A549 (cell line): ENCODE measurements around the gene FANCC. TPM values are rescaled to one million over a fixed set of nuclear protein-coding genes. Genes with fewer than 3 reads are reported as not detected.
A peak's percentile ranks its signal among the peaks of the same experiment; 100 is the strongest.

ENCODE experiments used
- ATAC-seq, 2 experiments: fragments of 200-7000 bp in 1 of 2; fragments of >200 bp in 1 of 2; cut with Nextera tagmentation in 1 of 2; cut with Tn5 transposase in 1 of 2; 3 replicates each; pipeline versions ENCODE4 v1.8.0 to v1.9.1; 2018 to 2020; ENCODE audit warnings: mild to moderate bottlenecking in 1 of 2, moderate library complexity in 1 of 2
- CTCF ChIA-PET: fragments of 300-600 bp; sonication (Branson Sonifier 250); formaldehyde crosslinking; extraction: SDS; loops from one replicate; lab custom pipeline; 2021; ENCODE audit warnings: antibody characterized with exemption, inconsistent platforms; lab: Yijun Ruan, JAX
- POLR2A ChIA-PET: fragments of 350-600 bp; formaldehyde crosslinking; extraction: SDS; loops from one replicate; lab custom pipeline; 2021; ENCODE audit warnings: antibody characterized with exemption, inconsistent platforms; lab: Yijun Ruan, JAX
- DNase-seq, 2 experiments: peaks; one replicate each; pipeline versions ENCODE4 v3.0.0 to v3.0.0-alpha.2; 2011 to 2016; ENCODE audit warnings: low read depth in 1 of 2, low spot score in 1 of 2
- FAIRE-seq: peaks from 2 replicates; lab custom pipeline; 2011; peaks lifted over from hg19 to GRCh38; lab: Jason Lieb, UNC
- H3K27ac ChIP-seq, 2 experiments: fragments of >200 bp; sonication (Bioruptor Twin); formaldehyde crosslinking; 3 replicates each; pipeline ENCODE4 v1.5.1; 2016 to 2017
- H3K4me1 ChIP-seq: fragments of >200 bp; sonication (Bioruptor Twin); formaldehyde crosslinking; 3 replicates; pipeline ENCODE4 v1.6.1; 2016
- H3K4me2 ChIP-seq: fragments of >200 bp; sonication (Bioruptor Twin); formaldehyde crosslinking; 3 replicates; pipeline ENCODE4 v1.6.1; 2016
- H3K4me3 ChIP-seq: fragments of >200 bp; sonication (Bioruptor Twin); formaldehyde crosslinking; 3 replicates; pipeline ENCODE4 v1.5.1; 2016
- H3K9me3 ChIP-seq: fragments of >200 bp; sonication (Bioruptor Twin); formaldehyde crosslinking; 3 replicates; pipeline ENCODE4 v1.6.1; 2016
- EP300 ChIP-seq, 2 experiments: fragments of >200 bp; sonication (Bioruptor Twin); formaldehyde crosslinking; IDR thresholded peaks; 2 replicates in 1 of 2; 3 replicates in 1 of 2; pipeline ENCODE4 v1.6.1; 2016 to 2017
- FOSB ChIP-seq: fragments of 250-450 bp; sonication (Bioruptor Pico); IDR thresholded peaks from 2 replicates; pipeline ENCODE4 v1.5.0; 2020; ENCODE audit warnings: mild to moderate bottlenecking, moderate library complexity
- FOXS1 ChIP-seq: fragments of 250-450 bp; sonication (Bioruptor Pico); IDR thresholded peaks from 2 replicates; pipeline ENCODE4 v1.5.0; 2020; ENCODE audit warnings: mild to moderate bottlenecking, moderate library complexity
- HDAC2 ChIP-seq: fragments of 200-600 bp; sonication (generic); IDR thresholded peaks from 2 replicates; pipeline ENCODE4 v1.6.1; 2016
- JUN ChIP-seq, 2 experiments: fragments of >200 bp; sonication (Bioruptor Twin); formaldehyde crosslinking; IDR thresholded peaks; 2 replicates in 1 of 2; 3 replicates in 1 of 2; pipeline ENCODE4 v1.6.1; 2016 to 2017
- KDM1A ChIP-seq: fragments of 200-600 bp; sonication (generic); IDR thresholded peaks from 2 replicates; pipeline ENCODE4 v1.6.1; 2016; ENCODE audit warnings: low read depth, mild to moderate bottlenecking
- KDM5A ChIP-seq: fragments of 200-600 bp; sonication (generic); IDR thresholded peaks from 2 replicates; pipeline ENCODE4 v1.6.1; 2016; ENCODE audit warnings: antibody characterized with exemption, mild to moderate bottlenecking
- MYC ChIP-seq: IDR thresholded peaks from 2 replicates; pipeline ENCODE4 v1.6.1; 2012; ENCODE audit warnings: mild to moderate bottlenecking, inconsistent platforms, low read length, improper control_type of control experiment, borderline replicate concordance
- NFE2L2 ChIP-seq: fragments of 150-350 bp; conservative IDR thresholded peaks from 2 replicates; pipeline ENCODE4 v1.6.1; 2014; ENCODE audit warnings: low read length
- POLR2A ChIP-seq: IDR thresholded peaks from 2 replicates; pipeline ENCODE4 v1.6.1; 2012; ENCODE audit warnings: mild to moderate bottlenecking, low read length
- RAD21 ChIP-seq, 2 experiments: fragments of >200 bp in 1 of 2; sonication (Bioruptor Twin) in 1 of 2; formaldehyde crosslinking in 1 of 2; IDR thresholded peaks in 1 of 2; conservative IDR thresholded peaks in 1 of 2; 2 replicates in 1 of 2; 3 replicates in 1 of 2; pipeline ENCODE4 v1.6.1; 2012 to 2018; ENCODE audit warnings: inconsistent platforms in 1 of 2
- RARB ChIP-seq: fragments of 250-450 bp; sonication (Bioruptor Pico); IDR thresholded peaks from 2 replicates; pipeline ENCODE4 v1.8.0; 2021; ENCODE audit warnings: mild to moderate bottlenecking, moderate library complexity
- RCOR1 ChIP-seq: fragments of 150-350 bp; IDR thresholded peaks from 2 replicates; pipeline ENCODE4 v1.6.1; 2014; ENCODE audit warnings: antibody characterized with exemption, low read length, low read depth
- REST ChIP-seq: fragments of 200-600 bp; sonication (generic); IDR thresholded peaks from 2 replicates; pipeline ENCODE4 v1.6.1; 2016; ENCODE audit warnings: antibody characterized with exemption, mild to moderate bottlenecking, moderate library complexity
- RFX5 ChIP-seq: fragments of 450-650 bp; IDR thresholded peaks from 2 replicates; pipeline ENCODE4 v1.7.1; 2014; ENCODE audit warnings: antibody characterized with exemption, mild to moderate bottlenecking, moderate library complexity
- SMC3 ChIP-seq: fragments of >200 bp; sonication (Bioruptor Twin); formaldehyde crosslinking; IDR thresholded peaks from 3 replicates; pipeline ENCODE4 v1.6.1; 2018; ENCODE audit warnings: inconsistent platforms
- SREBF2 ChIP-seq: fragments of 450-650 bp; IDR thresholded peaks from 2 replicates; pipeline ENCODE4 v1.6.1; 2014; ENCODE audit warnings: mild to moderate bottlenecking, moderate library complexity
- TP53 ChIP-seq: fragments of 250-450 bp; sonication (Bioruptor Pico); IDR thresholded peaks from 2 replicates; pipeline ENCODE4 v1.5.0; 2021; ENCODE audit warnings: mild to moderate bottlenecking, moderate library complexity
- WGBS: methylation state at CpG from one replicate; pipeline ENCODE4 v1.1.6; 2017; ENCODE audit errors: missing lambda C conversion rate; 5-methylcytosine and 5-hydroxymethylcytosine counted together
- polyA plus RNA-seq, 4 experiments: library from polyadenylated mRNA; depleted of rRNA in 3 of 4; stranded (reverse); fragments of >200 nt; fragmentation: RNase III in 1 of 4; extraction: RNeasy Plus Mini Kit Qiagen cat#74134 plus additional on column Dnase treatment in 1 of 4; gene quantifications; 2 replicates in 3 of 4; 3 replicates in 1 of 4; pipeline ENCODE4 v1.2.3, GENCODE V29; 2011 to 2017
- TF ChIP-seq, protein P1 (sequence below): IDR thresholded peaks from 2 replicates; pipeline ENCODE4 v1.6.1; 2012
- TF ChIP-seq, protein P2 (sequence below): fragments of 250-450 bp; sonication (Bioruptor Pico); IDR thresholded peaks from 2 replicates; pipeline ENCODE4 v1.5.0; 2021; ENCODE audit warnings: mild to moderate bottlenecking, moderate library complexity, borderline replicate concordance

FANCC gene
- polyA plus RNA-seq, 2 of the 4 experiments (the other 2 are of a cell fraction): 13.5 to 24.9 TPM

- Histone ChIP-seq H3K4me3 (no peak overlapping the region), H3K27ac (peak overlapping the region in 1 of 2 experiments; percentile 12; a peak in 1 of 6 replicates), H3K9me3 (no peaks in the 10 kb centered on the region), H3K4me2 (no peak overlapping the region), H3K4me1 (peaks cover 14% of the 10 kb centered on the region; the same call in 2 of the 3 replicates)
- ChIA-PET CTCF (interaction anchor here (0.6 to 3.2 kb wide), 2 partner anchors 23 to 136 kb away, joined by 3 to 8 read pairs; no protein-coding TSS in a partner anchor), POLR2A (interaction anchor here (0.5 kb wide), 1 partner anchor 27 kb away, joined by 3 read pairs; no protein-coding TSS in a partner anchor)
- ATAC-seq (no peak), DNase-seq (no peak), FAIRE-seq (no peak)
- 90% methylated on average over 12 of the region's 12 CpGs for WGBS
- TF ChIP-seq JUN (IDR thresholded peaks at IDR 0.05): no peak
Measured at GRCh38 chr9:95104980-95105379, 212.5 kb downstream of the FANCC start.

GRCh38 chr9:95104581-95104960 is 212.9 kb downstream of the FANCC start:
- FAIRE-seq: no peak
- H3K4me3 ChIP-seq: no peak overlapping the region
- peak; percentile 3 to 20; a peak in 2 of 6 replicates for ATAC-seq
- H3K4me2 ChIP-seq: no peak overlapping the region
- ChIA-PET CTCF (interaction anchor here (0.6 to 3.2 kb wide), 2 partner anchors 23 to 136 kb away, joined by 3 to 8 read pairs; no protein-coding TSS in a partner anchor), POLR2A (no interaction called here)
- WGBS: 85% methylated on average over 8 of the region's 8 CpGs
- peaks cover 18% of the 10 kb centered on the region for H3K4me1 ChIP-seq
- TF ChIP-seq, protein P1, sequence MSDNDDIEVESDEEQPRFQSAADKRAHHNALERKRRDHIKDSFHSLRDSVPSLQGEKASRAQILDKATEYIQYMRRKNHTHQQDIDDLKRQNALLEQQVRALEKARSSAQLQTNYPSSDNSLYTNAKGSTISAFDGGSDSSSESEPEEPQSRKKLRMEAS: no peak
- TF ChIP-seq MYC: no peak
- no peak for TF ChIP-seq NFE2L2
- no peak for TF ChIP-seq RARB (CRISPR knock-in tag)
- TF ChIP-seq RCOR1: no peak
- no peak for TF ChIP-seq HDAC2
- no peak for TF ChIP-seq POLR2A
- TF ChIP-seq TP53 (CRISPR knock-in tag): no peak
- TF ChIP-seq KDM5A: no peak
- TF ChIP-seq RAD21 (conservative IDR thresholded peaks at IDR 0.05 in 1 of 2, IDR thresholded peaks at IDR 0.05 in 1 of 2): no peak
- TF ChIP-seq, protein P2, sequence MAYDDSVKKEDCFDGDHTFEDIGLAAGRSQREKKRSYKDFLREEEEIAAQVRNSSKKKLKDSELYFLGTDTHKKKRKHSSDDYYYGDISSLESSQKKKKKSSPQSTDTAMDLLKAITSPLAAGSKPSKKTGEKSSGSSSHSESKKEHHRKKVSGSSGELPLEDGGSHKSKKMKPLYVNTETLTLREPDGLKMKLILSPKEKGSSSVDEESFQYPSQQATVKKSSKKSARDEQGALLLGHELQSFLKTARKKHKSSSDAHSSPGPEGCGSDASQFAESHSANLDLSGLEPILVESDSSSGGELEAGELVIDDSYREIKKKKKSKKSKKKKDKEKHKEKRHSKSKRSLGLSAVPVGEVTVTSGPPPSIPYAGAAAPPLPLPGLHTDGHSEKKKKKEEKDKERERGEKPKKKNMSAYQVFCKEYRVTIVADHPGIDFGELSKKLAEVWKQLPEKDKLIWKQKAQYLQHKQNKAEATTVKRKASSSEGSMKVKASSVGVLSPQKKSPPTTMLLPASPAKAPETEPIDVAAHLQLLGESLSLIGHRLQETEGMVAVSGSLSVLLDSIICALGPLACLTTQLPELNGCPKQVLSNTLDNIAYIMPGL: no peak
- TF ChIP-seq FOSB: no peak
- no peak for TF ChIP-seq EP300 (IDR thresholded peaks at IDR 0.05)
- no peak for TF ChIP-seq SREBF2
- DNase-seq: no peak
- peak overlapping the region in 1 of 2 experiments; percentile 28; a peak in 1 of 6 replicates for H3K27ac ChIP-seq
- no peaks in the 10 kb centered on the region for H3K9me3 ChIP-seq

DNA sequence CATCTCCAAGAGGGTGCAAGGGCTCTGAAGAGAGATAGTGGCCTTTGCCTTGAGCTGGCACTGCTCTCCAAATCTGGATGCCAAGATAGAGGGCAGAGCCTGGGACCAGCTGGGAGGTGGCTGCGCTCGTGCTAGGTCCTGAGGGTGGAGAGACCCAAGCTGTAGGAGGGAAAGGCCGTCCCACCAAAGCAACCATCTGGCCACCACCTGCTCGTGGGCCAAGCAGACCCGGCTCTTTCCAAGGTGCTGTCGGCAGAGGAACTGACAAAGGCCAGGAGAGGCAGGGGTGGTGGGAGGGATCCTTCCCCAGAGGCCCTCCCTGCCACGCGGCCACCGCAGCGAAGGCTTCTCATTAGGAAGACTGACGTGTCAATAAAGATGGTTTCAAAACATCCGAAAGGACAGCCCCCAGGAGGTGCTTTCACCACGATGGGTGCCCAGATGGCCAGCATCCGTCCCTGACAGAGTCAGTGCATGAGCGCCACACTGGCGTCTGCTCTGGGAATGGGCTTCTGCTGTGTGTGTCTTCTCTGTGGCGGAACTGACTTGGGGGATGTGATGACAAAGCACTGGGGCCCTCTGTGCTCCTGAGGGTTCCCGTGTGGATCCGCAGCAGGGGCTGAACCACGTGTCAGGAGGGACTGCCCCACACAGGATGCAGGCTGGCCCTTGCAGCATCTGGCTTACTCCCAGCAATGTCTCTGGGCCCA is 213.5 kb downstream of the FANCC start:
- H3K4me2 ChIP-seq: no peak overlapping the region
- peak overlapping the region in 1 of 2 experiments; percentile 28; a peak in 1 of 6 replicates for H3K27ac ChIP-seq
- POLR2A ChIA-PET: interaction anchor here (1.1 kb wide), 2 partner anchors 11 to 26 kb away, joined by 3 read pairs; no protein-coding TSS in a partner anchor
- FAIRE-seq: no peak
- DNase-seq: no peak
- CTCF ChIA-PET: interaction anchor here (1.0 to 3.2 kb wide), 4 partner anchors 10 to 423 kb away, joined by 3 to 8 read pairs (median 4); no protein-coding TSS in a partner anchor
- TF ChIP-seq SMC3 (no peak), RFX5 (no peak), REST (no peak), FOXS1 (no peak), HDAC2 (no peak), KDM1A (no peak)
- WGBS: 83% methylated on average over 20 of the region's 20 CpGs
- peaks cover 23% of the 10 kb centered on the region for H3K4me1 ChIP-seq
- no peak overlapping the region for H3K4me3 ChIP-seq
- peak; percentile 3 to 4; a peak in 3 of 6 replicates for ATAC-seq
- H3K9me3 ChIP-seq: no peaks in the 10 kb centered on the region
